GM19043 (cell line): ENCODE measurements around the gene KCND3.

Experiments used
- ATAC-seq: cut with Tn5 transposase; IDR thresholded peaks from one replicate; pipeline ENCODE4 v1.9.1; 2021; ENCODE audit warnings: low read depth; ENCODE audit not compliant: unreplicated experiment

KCND3 gene

GRCh38 chr1:111961016-111961415 is 28.5 kb downstream of the KCND3 start:
- no peak for ATAC-seq

DNA sequence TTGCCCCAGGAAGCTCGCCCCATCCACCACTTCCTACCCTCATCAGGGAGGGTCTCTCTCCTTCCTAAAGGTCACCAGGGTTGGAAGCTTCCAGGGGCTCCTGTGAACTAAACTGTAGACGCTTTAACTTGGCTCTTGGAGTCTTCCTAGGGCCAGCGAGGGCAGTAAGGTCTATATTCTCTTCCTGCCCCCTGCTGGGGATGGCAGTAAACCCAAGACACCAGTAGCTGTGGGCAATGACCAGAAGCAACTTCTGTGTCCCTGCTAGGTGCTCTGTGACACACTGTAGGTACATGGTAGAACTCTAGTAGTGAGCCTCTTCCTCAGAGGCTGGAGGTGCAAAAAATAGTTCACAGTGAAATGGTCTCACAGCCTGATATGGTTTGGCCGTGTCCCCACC is 30.0 kb downstream of the KCND3 start:
- no peak for ATAC-seq

DNA sequence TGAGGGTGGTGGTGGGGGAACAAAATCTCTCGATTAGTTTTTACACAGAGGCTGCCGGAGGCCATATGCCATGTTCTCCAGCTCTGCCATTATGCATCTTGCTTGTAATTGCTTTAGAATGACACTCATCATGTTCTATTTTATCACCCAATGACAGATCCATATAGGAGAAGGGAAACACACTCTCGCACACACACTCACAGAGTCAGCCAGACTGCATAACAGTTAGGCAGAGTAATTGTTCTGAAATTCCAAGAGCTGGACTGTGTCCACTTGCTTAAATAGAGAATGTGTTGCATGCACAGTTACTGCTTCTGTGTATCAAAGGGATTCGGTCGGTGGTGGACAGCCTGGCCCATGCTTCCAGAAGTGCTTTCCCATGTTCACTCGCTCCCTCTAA is 30.6 kb downstream of the KCND3 start:
- ATAC-seq, result no peak

GRCh38 chr1:111958075-111958474 is 31.4 kb downstream of the KCND3 start:
- no peak for ATAC-seq

GRCh38 chr1:111956155-111956771 is 33.2 kb downstream of the KCND3 start:
- ATAC-seq, result no peak

- ATAC-seq, result no peak
These were observed 33.7 kb downstream of the KCND3 start for GRCh38 chr1:111955755-111956154.

DNA sequence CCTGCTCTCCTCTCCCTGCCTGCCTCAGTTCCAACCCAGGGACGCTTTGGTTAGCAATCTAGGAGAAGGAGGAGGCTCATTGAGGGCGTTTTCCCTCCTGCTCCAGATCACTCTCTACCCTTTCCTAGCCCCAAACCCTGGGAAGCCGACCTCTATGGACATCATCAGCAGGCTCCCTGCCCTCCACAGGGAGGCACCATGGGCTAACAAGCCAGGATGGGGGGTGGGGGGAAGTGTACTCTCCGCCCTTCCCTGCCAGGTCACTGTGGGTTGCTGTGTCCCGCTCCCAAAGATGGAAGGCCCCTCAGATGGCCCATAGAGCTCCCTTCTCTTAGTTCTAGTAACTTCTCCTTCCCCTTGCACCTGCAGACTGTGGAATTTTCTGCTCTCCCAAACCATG is 35.7 kb downstream of the KCND3 start:
- ATAC-seq, result no peak

- ATAC-seq, result no peak
These were observed 37.3 kb downstream of the KCND3 start for GRCh38 chr1:111952125-111952657.

- no peak for ATAC-seq
These were observed 41.0 kb downstream of the KCND3 start for GRCh38 chr1:111948209-111949171.

- ATAC-seq, result no peak
These were observed 45.4 kb downstream of the KCND3 start for GRCh38 chr1:111943846-111944749.

DNA sequence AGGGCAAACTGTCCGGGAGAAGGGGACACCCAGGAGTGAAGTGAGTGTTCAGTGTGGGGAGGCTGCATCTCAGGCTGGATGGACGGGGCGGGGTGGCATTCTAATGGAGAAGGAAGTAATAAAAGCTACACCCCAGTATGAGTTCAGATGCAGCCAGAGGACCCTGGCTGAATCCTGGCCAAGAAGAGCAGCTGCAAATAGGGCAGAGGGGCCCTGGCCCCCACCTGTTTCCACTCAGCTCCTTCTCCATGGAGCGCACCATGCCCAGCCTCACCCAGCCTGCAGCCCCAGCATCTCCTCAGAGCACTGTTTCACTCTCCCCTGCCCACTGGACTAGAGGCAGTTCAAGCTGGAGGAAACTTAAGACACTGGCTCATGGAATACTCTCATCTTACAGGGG is 46.4 kb downstream of the KCND3 start:
- ATAC-seq, result no peak

GRCh38 chr1:111938536-111938935 is 50.9 kb downstream of the KCND3 start:
- ATAC-seq, result no peak

- ATAC-seq, result no peak
These were observed 51.3 kb downstream of the KCND3 start for GRCh38 chr1:111938123-111938522.

GRCh38 chr1:111937147-111937725 is 52.2 kb downstream of the KCND3 start:
- ATAC-seq, result no peak

DNA sequence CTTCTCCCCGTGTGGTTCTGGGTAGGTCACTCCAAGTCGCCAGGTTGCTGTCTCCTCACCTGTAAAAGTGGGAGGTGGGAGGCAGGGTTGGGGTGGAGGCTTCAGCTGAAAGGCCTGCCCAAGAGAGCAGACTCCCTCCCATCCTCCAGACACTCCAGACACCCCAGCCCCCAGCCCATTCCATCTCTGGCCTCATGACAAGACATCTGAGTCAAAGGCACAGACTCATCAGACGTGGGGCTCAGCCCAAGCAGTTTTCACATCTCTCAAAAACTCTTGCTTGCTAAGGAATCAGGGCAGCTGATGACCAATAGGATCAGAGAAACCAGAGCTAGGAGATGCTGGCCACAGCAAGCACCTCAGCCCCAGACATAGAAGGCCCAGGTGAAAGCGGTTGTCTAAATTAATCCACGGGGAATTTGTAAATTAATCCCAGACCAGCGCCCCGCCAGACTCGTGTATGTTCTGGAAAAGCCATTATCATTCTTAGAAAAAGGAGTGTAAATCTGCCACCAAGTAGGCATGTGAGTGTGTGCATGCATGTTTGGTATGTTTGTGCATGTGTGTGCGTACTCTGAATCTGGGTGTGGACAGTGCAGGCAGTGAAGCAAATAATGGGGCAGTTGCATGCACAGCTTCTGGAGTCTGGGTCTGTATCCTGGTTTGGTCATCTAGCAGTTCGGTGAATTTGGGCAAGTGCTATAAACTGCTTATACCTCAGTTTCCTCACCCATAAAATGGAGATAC is 55.2 kb downstream of the KCND3 start:
- ATAC-seq, result no peak

DNA sequence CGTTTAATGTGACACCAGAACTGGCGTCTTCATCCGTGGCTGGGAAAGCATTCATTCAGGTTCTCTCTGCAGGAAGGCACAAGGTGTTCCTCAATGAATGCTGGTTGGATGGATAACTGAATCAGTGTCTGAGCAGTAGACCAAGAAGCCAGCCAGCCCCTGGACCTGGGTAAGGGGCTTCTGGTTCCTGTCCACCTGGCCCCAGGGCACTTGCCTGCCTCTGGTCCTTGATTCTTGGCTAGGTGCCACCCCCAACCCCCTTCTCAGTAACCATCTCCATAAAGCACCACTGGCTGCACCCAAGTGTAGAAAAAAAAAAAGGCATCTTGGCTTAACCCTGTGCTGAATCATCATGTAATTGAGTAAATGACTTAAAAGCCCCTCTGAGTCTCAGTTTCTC is 59.1 kb downstream of the KCND3 start:
- ATAC-seq, result no peak

GRCh38 chr1:111928531-111928930 is 60.9 kb downstream of the KCND3 start:
- no peak for ATAC-seq

- no peak for ATAC-seq
These were observed 61.8 kb downstream of the KCND3 start for GRCh38 chr1:111927652-111928051.

- ATAC-seq, result no peak
These were observed 64.7 kb downstream of the KCND3 start for GRCh38 chr1:111924786-111925185.

GRCh38 chr1:111923766-111924165 is 65.7 kb downstream of the KCND3 start:
- ATAC-seq, result no peak
